Stimulated activated CD8-positive, alpha-beta memory T cell treated with anti-CD3 and anti-CD28 coated beads, Interleukin-4, amount 100 ng/mL, for 24 hours (primary cell): ENCODE data around the gene NCR3LG1.

ENCODE experiments used
- DNase-seq: peaks from one replicate; pipeline ENCODE4 v3.0.0-alpha.2; 2020; ENCODE audit warnings: low read depth

NCR3LG1 gene

GRCh38 chr11:17369684-17370243 is 18.2 kb downstream of the NCR3LG1 start:
- no peak for DNase-seq

GRCh38 chr11:17371614-17372013 is 20.0 kb downstream of the NCR3LG1 start:
- no peak for DNase-seq

GRCh38 chr11:17375547-17375946 is 23.9 kb downstream of the NCR3LG1 start:
- no peak for DNase-seq

GRCh38 chr11:17376493-17376892 is 24.9 kb downstream of the NCR3LG1 start:
- no peak for DNase-seq

- DNase-seq: no peak
These were observed 27.1 kb downstream of the NCR3LG1 start for GRCh38 chr11:17378655-17379054.

GRCh38 chr11:17379383-17380180 is 28.0 kb downstream of the NCR3LG1 start:
- no peak for DNase-seq

GRCh38 chr11:17381156-17381555 is 29.6 kb downstream of the NCR3LG1 start:
- no peak for DNase-seq

- DNase-seq: no peak
These were observed 30.6 kb downstream of the NCR3LG1 start for GRCh38 chr11:17382046-17382728.

- DNase-seq: no peak
These were observed 31.9 kb downstream of the NCR3LG1 start for GRCh38 chr11:17383461-17383860.

GRCh38 chr11:17384002-17384511 is 32.5 kb downstream of the NCR3LG1 start:
- peak; percentile 55 for DNase-seq

GRCh38 chr11:17385492-17385891 is 33.9 kb downstream of the NCR3LG1 start:
- DNase-seq: no peak

- no peak for DNase-seq
These were observed 34.3 kb downstream of the NCR3LG1 start for GRCh38 chr11:17385926-17386325.

- peak; percentile 25 for DNase-seq
These were observed 34.9 kb downstream of the NCR3LG1 start for GRCh38 chr11:17386331-17387084.

GRCh38 chr11:17387254-17387653 is 35.7 kb downstream of the NCR3LG1 start:
- no peak for DNase-seq

GRCh38 chr11:17387811-17388210 is 36.2 kb downstream of the NCR3LG1 start:
- no peak for DNase-seq

GRCh38 chr11:17388609-17389210 is 37.1 kb downstream of the NCR3LG1 start, which contains the start of gene KCNJ11:
KCNJ11 (minus strand) TSS chr11:17388659; CDS start chr11:17388091, 568 bp downstream.
- DNase-seq: no peak

GRCh38 chr11:17389211-17389956 is 37.8 kb downstream of the NCR3LG1 start:
- DNase-seq: peak; percentile 71

- DNase-seq: no peak
These were observed 38.5 kb downstream of the NCR3LG1 start for GRCh38 chr11:17389957-17390649.

- no peak for DNase-seq
These were observed 40.1 kb downstream of the NCR3LG1 start for GRCh38 chr11:17391493-17392355.
